ENCODE data around the gene TCEA2. TPM values are rescaled to one million over a fixed set of nuclear protein-coding genes. Genes with fewer than 3 reads are reported as not detected.

Gene TCEA2
- polyA plus RNA-seq, 3 donors: 15.7 to 24.3 (median 16.0) TPM

DNA sequence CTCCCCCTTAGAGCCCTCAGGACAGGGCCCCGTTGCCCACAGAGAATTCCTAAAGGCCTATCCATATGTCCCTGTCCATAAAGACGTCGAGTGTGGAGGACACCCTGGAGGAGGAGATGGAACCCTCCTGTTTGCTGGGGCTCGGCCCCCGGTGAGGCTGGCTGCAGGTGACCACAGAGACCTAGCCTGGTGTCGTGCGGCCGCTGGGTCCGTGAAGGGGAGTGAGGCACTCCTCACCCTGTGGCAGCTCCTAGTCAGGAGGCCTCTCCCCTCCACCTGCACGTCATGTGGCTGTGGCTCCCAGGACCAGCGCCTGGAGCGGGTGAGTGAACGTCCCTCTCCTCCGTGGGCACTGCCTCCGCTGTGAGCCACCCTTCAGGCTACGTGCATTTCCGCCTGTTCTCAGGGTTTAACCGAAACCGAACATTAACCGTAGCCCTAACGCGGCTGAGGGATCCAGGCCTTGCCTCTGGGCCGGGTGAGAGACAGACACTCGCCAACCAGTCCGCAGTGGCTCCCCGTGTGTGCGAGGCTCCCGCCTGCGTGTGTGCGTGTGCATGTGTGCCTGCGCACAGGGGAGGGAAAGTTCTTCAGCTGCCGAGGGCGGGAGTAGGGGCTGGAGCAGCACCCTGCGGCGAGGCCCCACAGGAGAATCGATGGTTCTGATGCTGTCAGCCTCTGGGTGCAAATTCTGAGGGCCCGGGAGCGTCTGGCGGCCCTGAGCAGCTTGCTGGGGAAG, 5.9 kb upstream of the TCEA2 start:
- Histone ChIP-seq H3K4me3 (replicated peaks in 1 of 3; ENCODE audit: low read depth in 2 of 3, low read length in 3 of 3) (no peak overlapping the region), H3K36me3 (replicated peaks in 1 of 2; ENCODE audit: control insufficient read depth in 1 of 2, insufficient read depth in 2 of 2, low read length in 2 of 2) (no peaks in the 10 kb centered on the region), H3K9ac (ENCODE audit: insufficient read depth, low read length, poor library complexity, severe bottlenecking) (no peak overlapping the region), H3K9me3 (replicated peaks in 1 of 2; ENCODE audit: control insufficient read depth in 1 of 2, insufficient read depth in 1 of 2, low read length in 2 of 2) (no peaks in the 10 kb centered on the region), H3K27me3 (ENCODE audit: control insufficient read depth in 2 of 2, insufficient read depth in 2 of 2, low read length in 2 of 2) (peaks cover 0 to 36% of the 10 kb centered on the region in 2 donors), H3K27ac (ENCODE audit: low read depth in 1 of 2, low read length in 2 of 2) (no peak overlapping the region), H3K79me2 (ENCODE audit: insufficient read depth, low read length) (no peaks in the 10 kb centered on the region), H3K4me2 (replicated peaks; ENCODE audit: extremely low read depth, low read length, poor library complexity, severe bottlenecking) (peak overlapping the region; percentile 28), H3K4me1 (ENCODE audit: control insufficient read depth in 1 of 2, insufficient read depth in 2 of 2, low read length in 2 of 2) (peaks cover 10 to 14% of the 10 kb centered on the region in 2 donors), H4K20me1 (ENCODE audit: insufficient read depth, low read length) (no peaks in the 10 kb centered on the region), H2AFZ (ENCODE audit: insufficient read depth, low read depth, low read length, poor library complexity, severe bottlenecking) (no peak overlapping the region)
- intact Hi-C loops (cut with micrococcal nuclease): no loop called here
- peaks cover 0 to 3% of the 10 kb centered on the region in 2 donors for H3K36me3 Mint-ChIP-seq
- TF ChIP-seq, protein P1, sequence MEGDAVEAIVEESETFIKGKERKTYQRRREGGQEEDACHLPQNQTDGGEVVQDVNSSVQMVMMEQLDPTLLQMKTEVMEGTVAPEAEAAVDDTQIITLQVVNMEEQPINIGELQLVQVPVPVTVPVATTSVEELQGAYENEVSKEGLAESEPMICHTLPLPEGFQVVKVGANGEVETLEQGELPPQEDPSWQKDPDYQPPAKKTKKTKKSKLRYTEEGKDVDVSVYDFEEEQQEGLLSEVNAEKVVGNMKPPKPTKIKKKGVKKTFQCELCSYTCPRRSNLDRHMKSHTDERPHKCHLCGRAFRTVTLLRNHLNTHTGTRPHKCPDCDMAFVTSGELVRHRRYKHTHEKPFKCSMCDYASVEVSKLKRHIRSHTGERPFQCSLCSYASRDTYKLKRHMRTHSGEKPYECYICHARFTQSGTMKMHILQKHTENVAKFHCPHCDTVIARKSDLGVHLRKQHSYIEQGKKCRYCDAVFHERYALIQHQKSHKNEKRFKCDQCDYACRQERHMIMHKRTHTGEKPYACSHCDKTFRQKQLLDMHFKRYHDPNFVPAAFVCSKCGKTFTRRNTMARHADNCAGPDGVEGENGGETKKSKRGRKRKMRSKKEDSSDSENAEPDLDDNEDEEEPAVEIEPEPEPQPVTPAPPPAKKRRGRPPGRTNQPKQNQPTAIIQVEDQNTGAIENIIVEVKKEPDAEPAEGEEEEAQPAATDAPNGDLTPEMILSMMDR (IDR thresholded peaks at IDR 0.05): no peak
- no peak overlapping the region for H3K27ac Mint-ChIP-seq
- peaks cover 0 to 3% (median 0%) of the 10 kb centered on the region in 7 donors for H3K9me3 Mint-ChIP-seq
- peak overlapping the region; percentile 47 to 79 for H3K4me3 Mint-ChIP-seq
- no peak for DNase-seq
- WGBS (ENCODE audit: insufficient coverage): 57% methylated on average over 36 of the region's 39 CpGs
- peaks cover 30 to 57% (median 36%) of the 10 kb centered on the region in 3 donors for H3K27me3 Mint-ChIP-seq (ENCODE audit: low read depth in 3 of 3)
- H3K4me1 Mint-ChIP-seq: peaks cover 21% of the 10 kb centered on the region

DNA sequence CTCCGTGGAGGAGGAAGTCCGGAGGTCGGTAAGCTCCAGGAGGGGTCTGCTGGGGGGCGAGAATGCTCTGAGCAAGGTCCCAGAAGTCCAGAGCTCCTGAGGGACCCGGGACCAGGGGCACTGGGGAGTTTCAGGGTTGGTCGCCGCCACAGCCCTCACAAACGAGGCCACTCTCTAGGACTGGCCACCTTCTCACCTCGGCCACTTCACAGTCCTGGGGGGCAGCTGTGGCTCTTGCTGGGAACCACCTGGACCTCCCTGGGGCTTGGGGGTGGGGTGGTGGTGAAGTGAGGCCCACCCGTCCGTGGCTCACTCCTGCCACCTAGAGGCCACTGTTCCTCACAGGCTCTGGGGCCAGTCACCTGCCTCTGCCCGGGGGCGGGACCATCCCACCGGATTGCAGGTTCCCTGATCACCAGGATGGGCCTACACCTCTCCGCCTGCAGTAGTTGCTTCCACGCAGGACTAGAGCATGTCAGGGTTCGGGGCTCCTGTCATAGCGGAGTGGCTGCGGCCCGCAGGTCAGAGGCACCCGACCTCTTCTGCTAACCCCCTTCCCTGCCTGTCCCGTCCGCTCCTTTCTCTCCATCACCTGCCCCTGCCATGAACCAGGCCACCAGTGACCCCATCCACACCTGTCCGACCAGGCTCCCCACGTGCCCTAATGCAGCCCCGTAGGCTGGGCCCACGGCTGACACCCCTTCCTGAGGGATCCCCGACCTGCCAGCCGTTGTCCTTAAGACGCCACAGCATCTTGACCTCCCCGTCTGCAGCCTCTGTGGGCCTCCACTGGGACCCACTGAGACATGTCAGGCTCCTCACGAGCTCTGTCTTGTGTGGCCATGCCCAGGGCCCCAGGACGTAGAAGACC, 5.1 kb upstream of the TCEA2 start:
- whole genome bisulfite sequencing (ENCODE audit: insufficient coverage): 41% methylated on average over 29 of the region's 33 CpGs
- Histone ChIP-seq H3K36me3 (replicated peaks in 1 of 2; ENCODE audit: control insufficient read depth in 1 of 2, insufficient read depth in 2 of 2, low read length in 2 of 2) (no peaks in the 10 kb centered on the region), H3K27me3 (ENCODE audit: control insufficient read depth in 2 of 2, insufficient read depth in 2 of 2, low read length in 2 of 2) (peaks cover 0 to 34% of the 10 kb centered on the region in 2 donors), H3K79me2 (ENCODE audit: insufficient read depth, low read length) (no peaks in the 10 kb centered on the region), H2AFZ (ENCODE audit: insufficient read depth, low read depth, low read length, poor library complexity, severe bottlenecking) (no peak overlapping the region), H3K4me3 (replicated peaks in 1 of 3; ENCODE audit: low read depth in 2 of 3, low read length in 3 of 3) (no peak overlapping the region), H4K20me1 (ENCODE audit: insufficient read depth, low read length) (no peaks in the 10 kb centered on the region), H3K4me2 (replicated peaks; ENCODE audit: extremely low read depth, low read length, poor library complexity, severe bottlenecking) (peak overlapping the region; percentile 28), H3K9me3 (replicated peaks in 1 of 2; ENCODE audit: control insufficient read depth in 1 of 2, insufficient read depth in 1 of 2, low read length in 2 of 2) (no peaks in the 10 kb centered on the region), H3K4me1 (ENCODE audit: control insufficient read depth in 1 of 2, insufficient read depth in 2 of 2, low read length in 2 of 2) (peaks cover 16 to 22% of the 10 kb centered on the region in 2 donors), H3K27ac (ENCODE audit: low read depth in 1 of 2, low read length in 2 of 2) (no peak overlapping the region), H3K9ac (ENCODE audit: insufficient read depth, low read length, poor library complexity, severe bottlenecking) (no peak overlapping the region)
- H3K9me3 Mint-ChIP-seq: peaks cover 0 to 3% (median 0%) of the 10 kb centered on the region in 7 donors
- DNase-seq: peak; percentile 32 to 50 (median 47)
- intact Hi-C loops (cut with micrococcal nuclease): no loop called here
- peak overlapping the region; percentile 47 to 79 for H3K4me3 Mint-ChIP-seq
- H3K36me3 Mint-ChIP-seq: peaks cover 0 to 3% of the 10 kb centered on the region in 2 donors
- TF ChIP-seq, protein P1 (IDR thresholded peaks at IDR 0.05): peak; percentile 93
- peaks cover 26 to 52% (median 36%) of the 10 kb centered on the region in 3 donors for H3K27me3 Mint-ChIP-seq (ENCODE audit: low read depth in 3 of 3)
- H3K27ac Mint-ChIP-seq: no peak overlapping the region
- H3K4me1 Mint-ChIP-seq: peaks cover 26% of the 10 kb centered on the region

Measured in CD14-positive monocyte (primary cell).